HCT116 (cell line): Measurements from ENCODE around the gene GATAD1. TPM values are rescaled to one million over a fixed set of nuclear protein-coding genes. Genes with fewer than 3 reads are reported as not detected.

Experiments used
- ATAC-seq: fragments of 200-7000 bp; cut with Tn5 transposase; 2 replicates; pipeline ENCODE4 v1.9.1; 2020; ENCODE audit warnings: mild to moderate bottlenecking, moderate library complexity
- BruUV-seq: library from RNA; stranded (reverse); fragments of 400-500 nt; replicated peaks from 2 replicates; lab custom pipeline; 2021; lab: Mats Ljungman, UMichigan
- CTCF ChIA-PET: fragments of 300-600 bp; sonication (Branson Sonifier 250); formaldehyde crosslinking; loops from one replicate; lab custom pipeline; 2021; ENCODE audit warnings: antibody characterized with exemption; lab: Charles Lee
- POLR2A ChIA-PET: fragments of 300-600, 350-600 bp; sonication (Branson Sonifier 250); formaldehyde crosslinking; loops from one replicate; lab custom pipeline; 2021; ENCODE audit warnings: antibody characterized with exemption; lab: Charles Lee
- RAD21 ChIA-PET, 2 experiments: fragments of 300-600 bp; sonication (Branson Sonifier 250); formaldehyde crosslinking; loops; one replicate each; lab custom pipeline; 2023; ENCODE audit warnings: low total read pairs in 2 of 2; ENCODE audit not compliant: uncharacterized antibody in 2 of 2, unreplicated experiment in 2 of 2, low non-redundant PET in 1 of 2; lab: Charles Lee
- DNase-seq: peaks from one replicate; pipeline ENCODE4 v3.0.0-alpha.2; 2010; ENCODE audit warnings: low read depth, low spot score
- H2AFZ ChIP-seq: fragments of 200-600 bp; shearing (Covaris generic), sonication (generic); 2 replicates; pipeline ENCODE4 v1.6.1; 2017; ENCODE audit warnings: low read depth, mixed run types, mixed read lengths, antibody characterized with exemption, low read length; ENCODE audit not compliant: poor library complexity, severe bottlenecking
- H3K27ac ChIP-seq: 2 replicates; pipeline ENCODE4 v1.5.1; 2012; ENCODE audit warnings: low read depth, low read length
- H3K27me3 ChIP-seq: fragments of 200-600 bp; sonication (generic); 2 replicates; pipeline ENCODE4 v1.6.1; 2016; ENCODE audit warnings: mixed run types, low read length, mixed read lengths; ENCODE audit not compliant: insufficient read depth
- H3K36me3 ChIP-seq, 2 experiments: fragments of 200-500 bp in 1 of 2; fragments of 200-600 bp in 1 of 2; sonication (Bioruptor generic) in 1 of 2; sonication (generic) in 1 of 2; 2 replicates each; pipeline versions ENCODE4 v1.5.1 to v1.6.1; 2014 to 2016; ENCODE audit warnings: low read length in 2 of 2, inconsistent platforms in 1 of 2, mixed read lengths in 1 of 2, mixed run types in 1 of 2; ENCODE audit not compliant: insufficient read depth in 2 of 2, control insufficient read depth in 1 of 2
- H3K4me1 ChIP-seq, 2 experiments: fragments of 200-600 bp in 1 of 2; sonication (generic) in 1 of 2; 2 replicates each; pipeline versions ENCODE4 v1.5.1 to v1.6.1; 2012 to 2017; ENCODE audit warnings: low read length in 2 of 2, inconsistent platforms in 1 of 2, mild to moderate bottlenecking in 1 of 2, mixed read lengths in 1 of 2, mixed run types in 1 of 2, moderate library complexity in 1 of 2; ENCODE audit not compliant: insufficient read depth in 2 of 2, control insufficient read depth in 1 of 2
- H3K4me2 ChIP-seq: fragments of 200-600 bp; sonication (generic); 2 replicates; pipeline ENCODE4 v1.6.1; 2017; ENCODE audit warnings: mixed run types, low read length, mixed read lengths
- H3K4me3 ChIP-seq, 2 experiments: fragments of 200-600 bp in 1 of 2; sonication (generic) in 1 of 2; replicated peaks in 1 of 2; 2 replicates each; pipeline ENCODE4 v1.5.1; 2011 to 2016; ENCODE audit warnings: low read length in 2 of 2, control low read depth in 1 of 2, low read depth in 1 of 2, mild to moderate bottlenecking in 1 of 2, mixed read lengths in 1 of 2, mixed run types in 1 of 2
- H3K79me2 ChIP-seq: fragments of 200-600 bp; sonication (generic); 2 replicates; pipeline ENCODE4 v1.6.1; 2017; ENCODE audit warnings: mild to moderate bottlenecking, mixed run types, low read length, moderate library complexity, mixed read lengths; ENCODE audit not compliant: insufficient read depth
- H3K9ac ChIP-seq: fragments of 200-600 bp; sonication (generic); 2 replicates; pipeline ENCODE4 v1.6.1; 2016; ENCODE audit warnings: low read length, mixed read lengths
- H3K9me2 ChIP-seq: fragments of 200-600 bp; sonication (generic), shearing (Covaris generic); 2 replicates; pipeline ENCODE4 v1.6.1; 2017; ENCODE audit warnings: mixed run types, mild to moderate bottlenecking, moderate library complexity; ENCODE audit not compliant: insufficient read depth
- H3K9me3 ChIP-seq, 2 experiments: fragments of 200-500 bp in 1 of 2; fragments of 200-600 bp in 1 of 2; sonication (Bioruptor generic) in 1 of 2; sonication (generic) in 1 of 2; 2 replicates each; pipeline ENCODE4 v1.6.1; 2014 to 2017; ENCODE audit warnings: low read length in 2 of 2, mixed read lengths in 2 of 2, inconsistent platforms in 1 of 2, low read depth in 1 of 2, mild to moderate bottlenecking in 1 of 2, mixed run types in 1 of 2, moderate library complexity in 1 of 2; ENCODE audit not compliant: control insufficient read depth in 1 of 2, insufficient read depth in 1 of 2
- H4K20me1 ChIP-seq: fragments of 200-600 bp; sonication (generic), shearing (Covaris generic); 2 replicates; pipeline ENCODE4 v1.6.1; 2017; ENCODE audit warnings: mixed run types, mild to moderate bottlenecking, moderate library complexity; ENCODE audit not compliant: insufficient read depth
- CEBPB ChIP-seq: IDR thresholded peaks from 2 replicates; pipeline ENCODE4 v1.6.1; 2012; ENCODE audit warnings: low read depth
- EGR1 ChIP-seq: IDR thresholded peaks from 2 replicates; pipeline ENCODE4 v1.6.1; 2012; ENCODE audit warnings: low read depth
- ELF1 ChIP-seq: IDR thresholded peaks from 2 replicates; pipeline ENCODE4 v1.6.1; 2012; ENCODE audit warnings: low read depth, borderline replicate concordance
- EZH2 ChIP-seq: fragments of 200-600 bp; sonication (generic); IDR thresholded peaks from 2 replicates; pipeline ENCODE4 v1.6.1; 2017; ENCODE audit warnings: antibody characterized with exemption, mixed run types
- FOSL1 ChIP-seq: IDR thresholded peaks from 2 replicates; pipeline ENCODE4 v1.6.1; 2012; ENCODE audit warnings: low read depth
- JUND ChIP-seq: IDR thresholded peaks from 2 replicates; pipeline ENCODE4 v1.6.1; 2012
- POLR2A ChIP-seq: IDR thresholded peaks from 2 replicates; pipeline ENCODE4 v1.7.0; 2011; ENCODE audit warnings: borderline replicate concordance; ENCODE audit not compliant: insufficient read depth, insufficient read length; ENCODE audit errors: extremely low read depth
- RAD21 ChIP-seq: IDR thresholded peaks from 2 replicates; pipeline ENCODE4 v1.6.1; 2012; ENCODE audit warnings: low read depth, mild to moderate bottlenecking
- SIN3A ChIP-seq: IDR thresholded peaks from 2 replicates; pipeline ENCODE4 v1.6.1; 2012; ENCODE audit warnings: low read depth
- SP1 ChIP-seq: IDR thresholded peaks from 2 replicates; pipeline ENCODE4 v1.6.1; 2012; ENCODE audit warnings: low read depth
- SRF ChIP-seq: IDR thresholded peaks from 2 replicates; pipeline ENCODE4 v1.6.1; 2012; ENCODE audit warnings: low read depth
- TCF7L2 ChIP-seq: IDR thresholded peaks from 2 replicates; pipeline ENCODE4 v1.7.0; 2011; ENCODE audit warnings: borderline replicate concordance, inconsistent platforms; ENCODE audit not compliant: insufficient read depth, insufficient read length; ENCODE audit errors: extremely low read depth
- YY1 ChIP-seq: IDR thresholded peaks from 2 replicates; pipeline ENCODE4 v1.6.1; 2011; ENCODE audit warnings: low read length, low read depth, moderate library complexity, mild to moderate bottlenecking; ENCODE audit not compliant: insufficient replicate concordance; ENCODE audit errors: extremely low read depth
- ZFX ChIP-seq: fragments of 450-650 bp; IDR thresholded peaks from 2 replicates; pipeline ENCODE4 v1.6.1; 2017
- intact Hi-C: fragments of 100-400 bp; cut with micrococcal nuclease; formaldehyde crosslinking; loops from 2 replicates; pipeline ENCODE4 v1.10.0; 2022
- total RNA-seq: library from RNA; stranded (reverse); gene quantifications from one replicate; pipeline ENCODE4 v1.2.1, GENCODE V29; 2021; ENCODE audit not compliant: unreplicated experiment
- TF ChIP-seq, protein P1 (sequence below): IDR thresholded peaks from 2 replicates; pipeline ENCODE4 v1.6.1; 2011; ENCODE audit warnings: mild to moderate bottlenecking, low read length, moderate library complexity; ENCODE audit not compliant: insufficient replicate concordance; ENCODE audit errors: extremely low read depth
- TF ChIP-seq, protein P2 (sequence below): IDR thresholded peaks from 2 replicates; pipeline ENCODE4 v1.6.1; 2012
- TF ChIP-seq, protein P3 (sequence below): IDR thresholded peaks from 2 replicates; pipeline ENCODE4 v1.6.1; 2012
- TF ChIP-seq, protein P4 (sequence below), 3 experiments: fragments of 200-600 bp in 1 of 3; sonication (generic) in 1 of 3; IDR thresholded peaks in 2 of 3; conservative IDR thresholded peaks in 1 of 3; 2 replicates each; pipeline ENCODE4 v1.5.1; 2012 to 2017; ENCODE audit warnings: low read depth in 2 of 3, low read length in 2 of 3, antibody characterized with exemption in 1 of 3, borderline replicate concordance in 1 of 3, control low read depth in 1 of 3, mild to moderate bottlenecking in 1 of 3, mixed read lengths in 1 of 3, mixed run types in 1 of 3, moderate library complexity in 1 of 3; ENCODE audit not compliant: insufficient read depth in 1 of 3

Gene GATAD1
- total RNA-seq, 1 experiment from 2014 or later = 23.9 TPM

DNA sequence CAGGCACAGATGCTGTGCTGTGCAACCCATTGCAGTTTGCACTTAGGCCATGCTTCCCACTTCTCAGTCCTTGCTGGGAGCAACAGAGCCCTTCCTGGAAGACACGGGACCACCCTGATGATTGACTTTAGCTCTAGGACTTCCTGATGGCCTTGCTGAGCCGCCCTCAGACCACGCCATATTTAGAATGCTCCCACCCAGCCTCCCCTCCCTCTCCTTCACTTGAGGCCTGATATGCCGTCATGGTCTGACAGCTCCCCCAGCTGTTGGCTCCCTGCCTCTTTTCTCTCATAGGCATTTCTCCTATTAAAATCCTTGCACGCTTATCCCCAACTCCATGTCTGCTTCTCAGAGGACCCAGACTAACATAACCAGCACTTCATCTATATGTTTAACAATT, 29.4 kb upstream of the GATAD1 start:
- intact Hi-C loops = no loop called here
- H3K27ac ChIP-seq = no peak overlapping the region
- no peak overlapping the region for H2AFZ ChIP-seq
- no peak overlapping the region for H3K4me2 ChIP-seq
- no TSS peak for BruUV-seq
- no peak overlapping the region for H3K9ac ChIP-seq
- no peaks in the 10 kb centered on the region for H3K79me2 ChIP-seq
- POLR2A ChIA-PET = no interaction called here
- H3K9me2 ChIP-seq = no peaks in the 10 kb centered on the region
- H3K4me3 ChIP-seq = no peak overlapping the region
- RAD21 ChIA-PET = no interaction called here
- H3K4me1 ChIP-seq = no peaks in the 10 kb centered on the region
- no peak for TF ChIP-seq FOSL1
- TF ChIP-seq, protein P1, sequence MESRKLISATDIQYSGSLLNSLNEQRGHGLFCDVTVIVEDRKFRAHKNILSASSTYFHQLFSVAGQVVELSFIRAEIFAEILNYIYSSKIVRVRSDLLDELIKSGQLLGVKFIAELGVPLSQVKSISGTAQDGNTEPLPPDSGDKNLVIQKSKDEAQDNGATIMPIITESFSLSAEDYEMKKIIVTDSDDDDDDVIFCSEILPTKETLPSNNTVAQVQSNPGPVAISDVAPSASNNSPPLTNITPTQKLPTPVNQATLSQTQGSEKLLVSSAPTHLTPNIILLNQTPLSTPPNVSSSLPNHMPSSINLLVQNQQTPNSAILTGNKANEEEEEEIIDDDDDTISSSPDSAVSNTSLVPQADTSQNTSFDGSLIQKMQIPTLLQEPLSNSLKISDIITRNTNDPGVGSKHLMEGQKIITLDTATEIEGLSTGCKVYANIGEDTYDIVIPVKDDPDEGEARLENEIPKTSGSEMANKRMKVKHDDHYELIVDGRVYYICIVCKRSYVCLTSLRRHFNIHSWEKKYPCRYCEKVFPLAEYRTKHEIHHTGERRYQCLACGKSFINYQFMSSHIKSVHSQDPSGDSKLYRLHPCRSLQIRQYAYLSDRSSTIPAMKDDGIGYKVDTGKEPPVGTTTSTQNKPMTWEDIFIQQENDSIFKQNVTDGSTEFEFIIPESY = no peak
- TF ChIP-seq YY1 = no peak
- no peak for TF ChIP-seq SIN3A
- TF ChIP-seq SP1 = no peak
- TF ChIP-seq JUND = no peak
- no peak for TF ChIP-seq POLR2A
- TF ChIP-seq, protein P2, sequence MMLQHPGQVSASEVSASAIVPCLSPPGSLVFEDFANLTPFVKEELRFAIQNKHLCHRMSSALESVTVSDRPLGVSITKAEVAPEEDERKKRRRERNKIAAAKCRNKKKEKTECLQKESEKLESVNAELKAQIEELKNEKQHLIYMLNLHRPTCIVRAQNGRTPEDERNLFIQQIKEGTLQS = no peak
- no peak for TF ChIP-seq SRF
- TF ChIP-seq ZFX = no peak
- no peak for TF ChIP-seq EGR1
- TF ChIP-seq, protein P3, sequence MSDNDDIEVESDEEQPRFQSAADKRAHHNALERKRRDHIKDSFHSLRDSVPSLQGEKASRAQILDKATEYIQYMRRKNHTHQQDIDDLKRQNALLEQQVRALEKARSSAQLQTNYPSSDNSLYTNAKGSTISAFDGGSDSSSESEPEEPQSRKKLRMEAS = no peak
- no peak for TF ChIP-seq CEBPB
- no peak for TF ChIP-seq ELF1
- TF ChIP-seq RAD21 = peak; percentile 54
- TF ChIP-seq EZH2 = no peak
- TF ChIP-seq, protein P4, sequence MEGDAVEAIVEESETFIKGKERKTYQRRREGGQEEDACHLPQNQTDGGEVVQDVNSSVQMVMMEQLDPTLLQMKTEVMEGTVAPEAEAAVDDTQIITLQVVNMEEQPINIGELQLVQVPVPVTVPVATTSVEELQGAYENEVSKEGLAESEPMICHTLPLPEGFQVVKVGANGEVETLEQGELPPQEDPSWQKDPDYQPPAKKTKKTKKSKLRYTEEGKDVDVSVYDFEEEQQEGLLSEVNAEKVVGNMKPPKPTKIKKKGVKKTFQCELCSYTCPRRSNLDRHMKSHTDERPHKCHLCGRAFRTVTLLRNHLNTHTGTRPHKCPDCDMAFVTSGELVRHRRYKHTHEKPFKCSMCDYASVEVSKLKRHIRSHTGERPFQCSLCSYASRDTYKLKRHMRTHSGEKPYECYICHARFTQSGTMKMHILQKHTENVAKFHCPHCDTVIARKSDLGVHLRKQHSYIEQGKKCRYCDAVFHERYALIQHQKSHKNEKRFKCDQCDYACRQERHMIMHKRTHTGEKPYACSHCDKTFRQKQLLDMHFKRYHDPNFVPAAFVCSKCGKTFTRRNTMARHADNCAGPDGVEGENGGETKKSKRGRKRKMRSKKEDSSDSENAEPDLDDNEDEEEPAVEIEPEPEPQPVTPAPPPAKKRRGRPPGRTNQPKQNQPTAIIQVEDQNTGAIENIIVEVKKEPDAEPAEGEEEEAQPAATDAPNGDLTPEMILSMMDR (IDR thresholded peaks at IDR 0.05 in 2 of 3, conservative IDR thresholded peaks at IDR 0.05 in 1 of 3; ENCODE audit: borderline replicate concordance in 1 of 3, insufficient read depth in 1 of 3, low read depth in 2 of 3, low read length in 2 of 3) = peak in 1 of 3 experiments; percentile 37; a peak in 1 of 6 replicates
- TF ChIP-seq TCF7L2 = no peak
- no peaks in the 10 kb centered on the region for H3K27me3 ChIP-seq
- no peaks in the 10 kb centered on the region for H3K36me3 ChIP-seq
- H3K9me3 ChIP-seq = no peaks in the 10 kb centered on the region
- no peak for ATAC-seq
- no peaks in the 10 kb centered on the region for H4K20me1 ChIP-seq
- CTCF ChIA-PET = no interaction called here
- DNase-seq = no peak
